Femur (tissue), 1 donor: ENCODE results near the gene APCDD1.
A peak's percentile ranks its signal among the peaks of the same experiment; 100 is the strongest.

ENCODE experiments used
- DNase-seq: peaks from one replicate; pipeline ENCODE4 v3.0.0-alpha.2; 2017

Gene APCDD1

DNA sequence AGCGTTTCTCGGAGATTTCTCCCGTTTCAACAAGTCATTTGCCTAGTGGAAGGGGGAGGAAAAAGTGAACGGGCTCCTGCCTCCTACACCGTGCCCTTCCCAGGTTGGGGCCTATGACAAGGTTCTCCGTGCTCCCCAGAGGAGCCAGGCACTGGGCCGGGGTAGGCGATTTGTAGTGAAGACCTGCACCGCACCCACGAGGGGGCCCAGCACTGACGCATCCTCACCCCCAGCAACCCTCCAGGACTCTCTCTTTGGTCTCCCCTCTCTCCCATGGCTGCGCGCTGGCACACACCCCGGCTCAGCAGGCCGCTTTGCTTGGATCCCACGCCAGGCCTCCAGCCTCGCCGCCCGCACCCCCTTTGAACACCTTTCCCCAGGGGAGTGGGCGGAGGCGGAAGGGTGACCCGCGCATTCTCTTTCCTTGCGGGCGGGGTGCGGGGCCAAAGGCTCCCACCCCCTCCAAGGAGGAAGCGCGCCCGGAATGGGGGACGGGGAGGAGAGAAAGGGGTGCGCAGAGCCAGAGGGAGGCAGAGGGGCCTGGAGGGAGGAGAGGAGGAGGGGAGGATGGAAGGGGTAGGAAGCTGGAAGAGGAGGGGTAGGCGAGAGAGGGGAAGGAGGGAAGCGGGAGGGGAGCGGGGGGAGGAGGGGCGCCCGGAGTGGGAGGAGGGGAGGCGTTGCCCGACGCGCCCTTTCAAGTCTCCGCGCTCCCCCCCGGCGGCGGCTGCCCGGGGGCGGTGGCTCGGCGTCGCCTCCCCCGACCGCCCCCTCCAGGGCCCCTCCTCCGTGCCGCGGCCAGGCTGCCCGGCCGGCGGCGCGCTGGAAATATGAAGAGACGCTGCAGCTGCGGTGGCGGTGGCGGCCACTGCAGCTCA, at the start of gene APCDD1:
Gene APCDD1, plus strand, starts transcription at position 830 of the 875 bp plus-strand sequence. CDS start 347 bp downstream, outside the sequence.
- peak; percentile 89 for DNase-seq

- no peak for DNase-seq
Observed at GRCh38 chr18:10405014-10405493, 49.4 kb upstream of the APCDD1 start.

DNA sequence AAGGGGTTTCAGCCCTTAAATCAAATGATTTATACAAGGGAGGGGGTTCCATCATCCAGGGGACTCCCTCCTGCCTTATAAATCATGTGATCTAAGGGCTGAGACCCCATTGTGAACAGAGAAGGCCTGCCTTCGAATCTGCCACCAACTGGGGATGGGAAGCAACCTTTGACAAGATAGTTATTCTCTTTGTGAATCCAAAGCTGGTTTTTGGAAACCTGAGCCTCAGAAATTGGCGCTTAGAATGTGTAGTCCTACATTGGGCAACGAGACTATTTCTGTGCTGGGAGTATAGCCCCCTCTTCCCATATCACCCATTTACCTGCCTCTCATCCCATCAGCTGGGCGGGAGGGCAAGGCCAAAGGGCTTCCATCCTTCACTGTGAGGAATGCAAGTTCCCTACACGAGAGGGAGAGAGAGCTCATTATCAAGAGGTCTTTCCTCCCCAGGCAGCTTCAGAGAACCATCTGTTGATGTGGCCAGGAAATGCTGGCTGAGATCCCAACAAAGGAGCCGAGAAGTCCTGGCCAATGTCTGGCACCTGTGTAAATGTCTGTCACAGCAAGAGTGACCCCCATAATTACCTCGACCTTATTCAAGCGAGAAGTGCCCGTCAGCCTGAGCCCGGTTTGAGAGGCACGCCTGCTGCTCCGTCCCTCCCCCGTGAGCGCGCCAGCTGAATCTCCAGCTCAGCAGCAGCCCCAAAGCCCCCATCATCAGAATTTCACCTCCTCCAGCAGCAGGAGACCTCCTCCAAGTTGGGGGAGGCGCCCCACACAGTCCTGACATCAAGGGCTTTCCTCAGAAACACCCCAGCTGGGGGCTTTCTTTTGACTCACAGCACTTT, 48.4 kb upstream of the APCDD1 start:
- DNase-seq = no peak

GRCh38 chr18:10408131-10408530, 46.3 kb upstream of the APCDD1 start:
- DNase-seq = no peak

DNA sequence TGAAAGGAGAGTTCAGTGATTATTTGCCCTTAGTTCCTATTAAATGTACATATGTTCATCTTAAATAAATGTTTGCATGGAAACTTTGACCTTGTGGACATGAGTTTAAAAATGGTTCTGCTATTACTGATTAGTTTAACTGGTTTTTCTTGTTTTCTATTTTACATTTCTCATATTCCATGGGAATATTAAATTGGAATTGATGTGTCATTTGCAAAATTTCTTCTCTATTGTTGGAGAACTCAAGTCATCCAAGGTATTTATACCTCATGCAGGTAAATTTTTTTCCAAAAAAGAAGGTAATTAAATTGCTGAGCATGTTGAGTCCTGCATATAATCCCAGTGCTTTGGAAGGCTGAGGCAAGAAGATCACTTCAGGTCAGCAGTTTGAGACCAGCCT, 45.4 kb upstream of the APCDD1 start:
- DNase-seq = no peak

GRCh38 chr18:10410472-10411308, 43.7 kb upstream of the APCDD1 start:
- DNase-seq = no peak

- no peak for DNase-seq
Observed at GRCh38 chr18:10412933-10413332, 41.5 kb upstream of the APCDD1 start.

GRCh38 chr18:10413722-10414121, 40.7 kb upstream of the APCDD1 start:
- DNase-seq = no peak

GRCh38 chr18:10414293-10414842, 40.1 kb upstream of the APCDD1 start:
- DNase-seq = no peak

GRCh38 chr18:10416065-10416464, 38.4 kb upstream of the APCDD1 start:
- no peak for DNase-seq

- DNase-seq = peak; percentile 13
Observed at GRCh38 chr18:10417191-10417590, 37.2 kb upstream of the APCDD1 start.

- peak; percentile 18 for DNase-seq
Observed at GRCh38 chr18:10417664-10418063, 36.8 kb upstream of the APCDD1 start.

GRCh38 chr18:10418836-10419235, 35.6 kb upstream of the APCDD1 start:
- peak; percentile 5 for DNase-seq

DNA sequence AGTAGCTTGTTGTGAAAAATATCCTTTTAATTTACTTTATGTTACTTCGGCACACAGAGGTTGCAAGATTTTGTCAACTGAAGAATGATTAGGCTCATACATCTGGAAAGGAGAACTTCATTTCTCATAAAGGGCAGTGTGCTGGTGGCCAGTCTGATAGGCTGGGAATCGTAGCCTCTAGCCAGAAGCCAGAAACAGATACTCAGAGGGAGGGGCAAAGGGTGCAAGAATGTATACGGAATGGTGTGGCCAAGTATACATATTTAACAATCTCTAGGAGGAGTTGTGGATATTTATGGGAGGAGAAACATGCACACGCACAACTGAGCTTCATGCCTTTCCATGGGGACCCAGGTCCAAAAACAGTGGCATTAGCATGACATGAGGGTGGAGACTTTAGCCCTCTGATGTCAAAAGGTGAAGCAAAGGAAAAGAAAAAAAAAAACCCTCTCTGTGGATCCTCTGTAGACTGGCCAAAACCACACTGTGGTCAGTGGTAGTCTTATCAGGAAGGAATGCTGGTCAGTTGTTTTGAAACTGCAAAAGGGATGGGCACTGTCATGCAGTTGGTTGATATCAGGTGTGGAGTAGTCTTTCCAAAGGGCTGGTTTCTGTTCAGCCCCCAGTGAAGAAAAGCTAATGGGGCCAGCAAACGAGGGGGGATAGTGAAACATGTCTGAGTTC, 34.9 kb upstream of the APCDD1 start:
- DNase-seq = no peak

- DNase-seq = no peak
Observed at GRCh38 chr18:10420561-10421352, 33.7 kb upstream of the APCDD1 start.

- peak; percentile 31 for DNase-seq
Observed at GRCh38 chr18:10421859-10422258, 32.6 kb upstream of the APCDD1 start.

DNA sequence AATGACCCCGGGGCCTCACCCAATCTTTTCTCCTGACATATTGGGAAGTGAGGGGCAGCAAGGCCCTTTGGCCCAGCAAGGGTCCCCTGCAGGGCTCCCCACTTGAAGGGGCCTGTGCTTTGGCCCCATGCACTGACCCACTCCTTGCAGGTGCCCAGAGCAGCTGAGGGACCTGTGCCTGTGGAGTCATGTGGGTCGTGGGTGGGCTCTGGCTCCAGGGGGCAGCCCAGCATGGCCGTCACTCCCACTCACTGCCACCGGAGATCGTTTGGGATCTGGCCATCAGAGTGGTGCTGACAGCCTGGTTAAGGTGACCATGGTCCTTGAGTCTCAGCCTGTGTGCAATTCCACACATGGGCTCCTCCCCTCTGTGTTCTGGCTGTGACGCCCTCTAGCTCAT, 31.7 kb upstream of the APCDD1 start:
- peak; percentile 10 for DNase-seq

DNA sequence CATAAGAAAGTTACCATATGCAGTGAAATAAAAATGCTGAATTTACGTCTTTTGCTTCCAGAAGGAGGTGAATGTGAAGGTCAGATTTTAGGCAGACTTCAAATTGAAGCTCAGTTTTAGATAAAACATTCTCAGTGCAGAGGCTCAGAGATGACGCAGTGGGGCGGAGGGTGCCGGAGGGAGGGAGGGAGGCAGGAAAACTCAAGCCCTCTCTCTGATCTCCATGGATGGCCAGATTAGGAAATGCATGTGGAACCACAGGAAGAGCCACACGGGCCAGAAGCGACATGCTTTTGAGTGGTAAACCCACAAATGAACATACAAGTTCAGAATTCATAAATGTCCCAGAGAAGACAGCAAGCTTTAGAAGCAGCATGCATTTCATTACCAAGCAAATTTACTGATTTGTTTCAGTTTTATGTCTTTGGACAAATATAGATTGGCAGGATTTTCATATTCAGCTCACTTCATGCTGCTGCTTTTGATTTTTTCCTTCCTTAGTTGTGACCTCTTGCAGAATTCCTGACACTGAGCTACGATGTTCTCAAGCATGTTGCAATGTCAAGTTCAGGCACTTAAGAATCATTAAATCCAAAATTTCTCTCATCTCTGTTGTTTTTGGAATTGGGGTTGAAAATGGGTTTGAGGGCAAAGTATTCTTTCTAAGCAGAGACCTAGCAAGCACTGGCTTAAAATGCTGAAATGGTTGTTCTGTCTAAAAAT, 29.7 kb upstream of the APCDD1 start:
- DNase-seq = peak; percentile 33

- peak; percentile 5 for DNase-seq
Observed at GRCh38 chr18:10430677-10431076, 23.8 kb upstream of the APCDD1 start.

GRCh38 chr18:10431680-10432079, 22.8 kb upstream of the APCDD1 start:
- no peak for DNase-seq
